ENCODE data around the gene SPIB. TPM values are rescaled to one million over a fixed set of nuclear protein-coding genes. Genes with fewer than 3 reads are reported as not detected.
"Not testable (repeated sequence)": the region's sequence is repeated elsewhere in the genome, so short reads cannot be mapped to it uniquely, and the experiment has no call there.

SPIB gene
- total RNA-seq, 2 experiments from 2014 or later: 0.36 to 0.47 TPM

DNA sequence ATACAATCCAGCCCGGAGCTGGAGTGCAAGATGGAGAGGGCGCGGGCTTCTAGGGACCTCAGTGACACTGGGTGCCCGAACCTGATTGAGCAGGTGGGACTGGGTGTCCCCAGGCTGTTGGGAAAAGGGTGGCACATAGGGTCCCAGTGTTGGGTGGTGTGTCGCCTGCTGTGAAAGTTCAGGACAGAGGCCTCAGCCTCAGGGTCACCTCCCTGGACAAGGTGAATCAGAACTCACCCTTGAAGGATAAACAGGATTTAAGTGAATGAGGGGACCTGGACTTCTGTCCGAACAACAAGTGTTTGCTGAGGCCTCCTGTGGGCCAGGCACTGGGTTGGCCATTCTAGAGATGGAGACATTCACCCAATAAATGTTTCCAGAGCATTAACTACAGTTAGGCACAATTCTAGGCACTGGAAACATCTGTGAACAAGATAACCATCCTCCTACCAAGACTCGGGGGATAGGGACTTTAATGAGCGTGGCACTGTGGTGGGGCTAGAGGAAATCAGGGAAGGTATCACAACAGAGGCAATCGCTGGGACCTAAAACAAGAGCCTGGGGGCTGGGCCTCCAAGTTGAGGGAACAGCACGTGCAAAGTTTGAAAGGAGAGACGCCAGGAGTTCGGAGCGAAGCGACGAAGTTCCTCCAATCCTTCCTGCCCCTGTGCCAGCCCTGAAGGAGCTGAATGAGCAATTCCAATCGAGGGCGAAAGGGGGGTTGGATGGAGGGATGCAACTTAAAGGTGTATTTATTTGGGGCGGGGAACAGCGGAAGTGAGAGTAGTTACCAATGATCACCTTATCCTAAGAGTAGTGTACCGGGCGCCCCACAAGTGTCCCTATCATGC is 35.5 kb upstream of the SPIB start:
- intact Hi-C loops (cut with micrococcal nuclease): loop anchor here (5.0 kb wide), 2 partner anchors 356 to 791 kb away; partner anchors contain the start of genes PRR12, VRK3 and ZNF473
- peak overlapping the region; percentile 98 for H3K4me3 Mint-ChIP-seq
- peak overlapping the region; percentile 95 for H3K27ac Mint-ChIP-seq
- H3K36me3 Mint-ChIP-seq (ENCODE audit: low read depth): peaks cover 35% of the 10 kb centered on the region
- CTCF ChIA-PET: interaction anchor here (1.7 kb wide), 1 partner anchor 14 kb away, joined by 6 read pairs; no protein-coding TSS in a partner anchor
- H3K4me1 Mint-ChIP-seq (ENCODE audit: low read depth): peaks cover 36% of the 10 kb centered on the region
- no peak for DNase-seq
- no peaks in the 10 kb centered on the region for H3K9me3 Mint-ChIP-seq
- H3K27me3 Mint-ChIP-seq (ENCODE audit: low read depth): no peaks in the 10 kb centered on the region

DNA sequence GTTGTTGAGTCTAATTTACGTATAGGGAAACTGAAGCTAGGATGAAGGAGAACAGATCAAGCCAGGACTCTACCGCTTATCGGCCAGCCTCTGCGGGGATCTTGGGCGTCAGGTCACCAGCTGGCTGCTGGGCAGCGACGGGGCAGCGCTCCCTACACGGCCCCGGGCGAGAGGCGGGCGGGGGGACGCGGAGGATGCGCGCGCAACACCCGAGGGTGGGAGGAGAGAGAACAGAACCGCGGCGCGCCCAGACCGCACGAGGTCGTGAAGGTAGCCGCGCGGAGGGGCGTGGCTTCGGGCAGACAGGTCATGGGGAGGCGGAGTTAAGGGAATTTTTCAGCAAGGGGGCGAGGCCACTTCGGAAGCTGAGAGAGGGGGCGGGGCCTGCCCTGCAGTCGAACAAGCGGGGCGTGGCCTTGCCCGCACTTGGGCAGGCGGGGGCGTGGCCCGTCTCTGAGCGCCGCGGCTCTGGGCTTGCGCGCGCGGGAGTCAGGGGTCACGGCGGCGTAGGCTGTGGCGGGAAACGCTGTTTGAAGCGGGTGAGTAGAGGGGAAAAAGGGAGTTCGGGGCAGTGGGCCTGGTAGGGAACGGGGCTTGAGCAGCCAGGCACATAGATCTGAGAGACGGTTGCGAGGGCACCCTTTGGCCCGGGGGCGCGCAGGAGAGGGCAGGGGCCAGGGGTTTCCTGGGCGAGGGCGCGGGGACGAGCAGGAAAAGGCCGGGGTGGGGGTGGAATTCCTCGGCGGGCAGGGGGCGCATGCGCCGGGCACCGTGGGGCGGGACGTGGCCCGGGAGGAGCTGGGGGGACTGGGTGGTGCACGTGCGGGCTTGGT is 34.7 kb upstream of the SPIB start, which contains the start of gene POLD1:
POLD1 (plus strand) TSS at position 496 of the 833 bp plus-strand sequence. CDS start 14,505 bp downstream, outside the sequence.
- peak; percentile 99 for DNase-seq
- intact Hi-C loops (cut with micrococcal nuclease): loop anchor here (1.0 to 5.0 kb wide), 10 partner anchors 8 to 792 kb away; partner anchors contain the start of genes EMC10, GARIN5A, JOSD2 and KCNC3
- H3K27me3 Mint-ChIP-seq (ENCODE audit: low read depth): no peaks in the 10 kb centered on the region

DNA sequence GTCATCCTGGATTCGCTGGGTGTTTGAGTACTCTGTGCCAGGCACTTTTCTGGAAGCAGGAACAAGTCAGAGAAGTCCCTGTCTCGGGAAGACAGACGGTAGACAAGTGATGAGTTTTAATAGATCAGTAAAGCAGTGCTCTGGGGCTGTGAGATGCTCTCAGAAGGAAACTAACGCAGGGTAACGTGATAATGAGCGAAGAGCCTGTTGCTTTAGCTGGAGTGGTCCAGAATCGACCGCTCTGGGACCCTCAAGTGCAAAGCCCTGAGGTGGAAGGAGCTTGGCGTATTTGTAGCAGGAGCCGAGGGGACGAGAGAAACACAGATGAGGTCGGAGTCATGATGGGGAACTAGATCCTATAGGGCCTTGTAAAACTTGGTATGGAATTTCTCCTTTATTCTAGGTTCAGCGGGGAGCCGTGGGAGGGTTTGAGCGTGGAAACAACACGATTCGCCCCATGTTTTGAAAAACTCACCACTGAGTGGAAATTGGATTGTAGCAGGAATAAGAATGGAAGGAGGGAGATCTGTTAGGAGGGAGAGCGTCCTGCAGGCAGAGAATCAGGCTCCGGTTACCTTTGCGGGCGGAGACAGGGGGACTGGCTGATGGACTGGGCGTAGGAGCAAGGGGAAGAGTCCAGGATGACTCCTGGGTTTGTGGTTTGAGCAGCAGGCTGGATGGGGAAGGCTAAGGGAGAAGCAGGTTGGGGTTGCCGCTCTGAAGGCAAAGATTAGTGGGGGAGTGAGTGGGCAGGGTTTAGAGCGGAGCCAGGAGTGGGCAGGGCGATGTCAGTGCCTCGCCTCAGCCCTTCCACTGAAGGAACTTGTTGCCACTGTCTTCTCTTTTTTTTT is 33.8 kb upstream of the SPIB start:
- Mint-ChIP-seq H3K4me1 (ENCODE audit: low read depth) (peaks cover 36% of the 10 kb centered on the region), H3K9me3 (no peaks in the 10 kb centered on the region), H3K4me3 (peak overlapping the region; percentile 98), H3K27ac (peak overlapping the region; percentile 95), H3K27me3 (ENCODE audit: low read depth) (no peaks in the 10 kb centered on the region), H3K36me3 (ENCODE audit: low read depth) (peaks cover 28% of the 10 kb centered on the region)
- CTCF ChIA-PET: interaction anchor here (1.0 to 1.7 kb wide), 3 partner anchors 16 to 78 kb away, joined by 3 to 6 read pairs (median 4); no protein-coding TSS in a partner anchor
- intact Hi-C loops (cut with micrococcal nuclease): loop anchor here (1.0 to 5.0 kb wide), 10 partner anchors 9 to 793 kb away; partner anchors contain the start of genes EMC10, GARIN5A, JOSD2 and KCNC3
- no peak for DNase-seq

More for the DNA sequence above, 34.7 kb upstream of the SPIB start, which contains the start of gene POLD1:
- H3K36me3 Mint-ChIP-seq (ENCODE audit: low read depth): peaks cover 33% of the 10 kb centered on the region
- H3K9me3 Mint-ChIP-seq: no peaks in the 10 kb centered on the region
- peak within 1 kb of the TSS; percentile 95 for H3K27ac Mint-ChIP-seq
- CTCF ChIA-PET: interaction anchor here (1.0 to 1.7 kb wide), 3 partner anchors 15 to 78 kb away, joined by 3 to 6 read pairs (median 4); no protein-coding TSS in a partner anchor
- H3K4me1 Mint-ChIP-seq (ENCODE audit: low read depth): peaks cover 36% of the 10 kb centered on the region
- H3K4me3 Mint-ChIP-seq: peak within 1 kb of the TSS; percentile 98

DNA sequence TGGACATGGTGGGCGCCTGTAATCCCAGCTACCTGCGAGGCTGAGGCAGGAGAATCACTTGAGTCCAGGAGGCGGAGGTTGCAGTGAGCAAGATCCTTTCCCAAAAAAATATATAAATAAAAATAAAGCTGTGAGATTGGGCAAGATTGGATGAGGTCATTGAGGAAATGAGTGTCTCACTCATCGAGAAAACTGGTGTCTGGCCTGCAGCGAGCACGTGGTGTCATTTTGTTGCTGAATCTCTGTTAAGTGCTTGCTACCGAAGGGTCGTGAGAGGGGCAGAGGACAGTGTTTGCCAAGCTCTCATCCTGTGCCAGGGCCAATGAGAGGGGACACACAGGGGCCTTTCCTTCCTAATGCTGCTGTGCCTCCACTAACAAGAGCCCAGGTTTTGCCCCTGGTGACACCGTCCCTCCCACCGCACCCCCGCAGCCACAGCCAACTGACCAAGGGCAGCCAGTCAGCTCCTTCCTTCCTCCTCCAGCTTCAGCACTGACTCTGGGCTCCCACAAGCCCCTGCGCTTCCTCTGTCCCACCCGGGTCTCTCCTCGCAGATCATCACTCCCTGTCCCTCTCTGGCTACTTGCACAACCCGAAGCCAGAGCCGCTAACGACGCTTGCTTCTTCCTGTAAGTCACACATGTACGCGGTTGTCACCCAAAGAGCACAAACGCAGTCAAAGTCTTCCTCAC is 31.4 kb upstream of the SPIB start:
- DNase-seq: no peak
- CTCF ChIA-PET: interaction anchor here (1.3 to 1.7 kb wide), 2 partner anchors 18 to 28 kb away, joined by 3 to 6 read pairs; no protein-coding TSS in a partner anchor
- peaks cover 38% of the 10 kb centered on the region for H3K36me3 Mint-ChIP-seq (ENCODE audit: low read depth)
- intact Hi-C loops (cut with micrococcal nuclease): no loop called here
- H3K4me3 Mint-ChIP-seq: no peak overlapping the region
- no peaks in the 10 kb centered on the region for H3K27me3 Mint-ChIP-seq (ENCODE audit: low read depth)
- H3K9me3 Mint-ChIP-seq: no peaks in the 10 kb centered on the region
- no peak overlapping the region for H3K27ac Mint-ChIP-seq
- peaks cover 36% of the 10 kb centered on the region for H3K4me1 Mint-ChIP-seq (ENCODE audit: low read depth)

DNA sequence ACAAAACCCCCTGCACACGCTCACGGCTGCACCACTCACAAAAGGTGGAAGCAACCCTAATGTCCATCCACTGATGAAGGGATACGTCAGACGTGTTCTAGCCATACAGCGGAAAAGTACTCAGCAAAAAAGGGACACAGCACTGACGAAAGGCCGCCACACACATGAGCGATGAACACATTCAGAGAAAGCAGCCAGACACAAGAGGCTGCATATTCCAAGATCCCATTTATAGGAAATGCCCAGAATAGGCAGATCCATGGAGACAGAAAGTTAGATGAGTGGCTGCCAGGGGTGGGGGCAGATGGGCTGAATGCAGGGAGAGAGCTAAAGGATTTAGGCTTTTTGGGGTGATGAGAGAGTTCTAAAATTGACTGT is 30.9 kb upstream of the SPIB start:
- H3K4me3 Mint-ChIP-seq: no peak overlapping the region
- H3K27ac Mint-ChIP-seq: no peak overlapping the region
- intact Hi-C loops (cut with micrococcal nuclease): no loop called here
- peaks cover 43% of the 10 kb centered on the region for H3K36me3 Mint-ChIP-seq (ENCODE audit: low read depth)
- peaks cover 36% of the 10 kb centered on the region for H3K4me1 Mint-ChIP-seq (ENCODE audit: low read depth)
- no peaks in the 10 kb centered on the region for H3K9me3 Mint-ChIP-seq
- CTCF ChIA-PET: no interaction called here
- no peak for DNase-seq
- no peaks in the 10 kb centered on the region for H3K27me3 Mint-ChIP-seq (ENCODE audit: low read depth)

DNA sequence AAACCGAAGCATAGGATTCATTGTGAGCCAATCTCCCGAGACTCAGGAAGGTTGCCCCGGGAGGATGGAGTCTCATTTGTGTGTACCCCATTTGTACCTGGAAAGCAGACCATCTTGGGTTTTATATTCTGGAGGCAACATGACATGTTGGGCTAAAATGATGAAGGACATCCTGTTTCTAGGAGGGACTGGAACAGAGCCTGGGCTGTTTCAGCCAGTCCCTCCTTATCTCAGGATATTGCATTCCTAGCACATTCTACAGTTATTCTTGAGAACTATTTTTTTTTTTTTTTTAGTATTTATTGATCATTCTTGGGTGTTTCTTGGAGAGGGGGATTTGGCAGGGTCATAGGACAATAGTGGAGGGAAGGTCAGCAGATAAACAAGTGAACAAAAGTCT is 28.4 kb upstream of the SPIB start:
- H3K4me3 Mint-ChIP-seq; H3K9me3 Mint-ChIP-seq; H3K27me3 Mint-ChIP-seq (ENCODE audit: low read depth); H3K27ac Mint-ChIP-seq; intact Hi-C loops (cut with micrococcal nuclease); DNase-seq: not testable (repeated sequence)
- CTCF ChIA-PET: interaction anchor here (0.6 kb wide), 1 partner anchor 71 kb away, joined by 3 read pairs; no protein-coding TSS in a partner anchor
- peaks cover 15% of the 10 kb centered on the region for H3K4me1 Mint-ChIP-seq (ENCODE audit: low read depth)
- H3K36me3 Mint-ChIP-seq (ENCODE audit: low read depth): peaks cover 42% of the 10 kb centered on the region

DNA sequence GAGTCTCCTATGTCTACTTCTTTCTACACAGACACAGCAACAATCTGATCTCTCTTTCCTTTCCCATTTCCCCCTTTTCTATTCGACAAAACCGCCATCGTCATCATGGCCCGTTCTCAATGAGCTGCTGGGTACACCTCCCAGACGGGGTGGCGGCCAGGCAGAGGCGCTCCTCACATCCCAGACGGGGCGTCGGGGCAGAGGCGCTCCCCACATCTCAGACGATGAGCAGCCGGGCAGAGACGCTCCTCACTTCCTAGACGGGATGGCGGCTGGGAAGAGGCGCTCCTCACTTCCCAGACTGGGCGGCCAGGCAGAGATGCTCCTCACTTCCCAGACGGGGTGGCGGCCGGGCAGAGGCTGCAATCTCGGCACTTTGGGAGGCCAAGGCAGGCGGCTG is 27.8 kb upstream of the SPIB start:
- H3K9me3 Mint-ChIP-seq; H3K4me1 Mint-ChIP-seq (ENCODE audit: low read depth); H3K27ac Mint-ChIP-seq; H3K27me3 Mint-ChIP-seq (ENCODE audit: low read depth); intact Hi-C loops (cut with micrococcal nuclease); H3K4me3 Mint-ChIP-seq; DNase-seq: not testable (repeated sequence)
- H3K36me3 Mint-ChIP-seq (ENCODE audit: low read depth): peaks cover 45% of the 10 kb centered on the region
- CTCF ChIA-PET: interaction anchor here (0.6 kb wide), 1 partner anchor 70 kb away, joined by 3 read pairs; no protein-coding TSS in a partner anchor

DNA sequence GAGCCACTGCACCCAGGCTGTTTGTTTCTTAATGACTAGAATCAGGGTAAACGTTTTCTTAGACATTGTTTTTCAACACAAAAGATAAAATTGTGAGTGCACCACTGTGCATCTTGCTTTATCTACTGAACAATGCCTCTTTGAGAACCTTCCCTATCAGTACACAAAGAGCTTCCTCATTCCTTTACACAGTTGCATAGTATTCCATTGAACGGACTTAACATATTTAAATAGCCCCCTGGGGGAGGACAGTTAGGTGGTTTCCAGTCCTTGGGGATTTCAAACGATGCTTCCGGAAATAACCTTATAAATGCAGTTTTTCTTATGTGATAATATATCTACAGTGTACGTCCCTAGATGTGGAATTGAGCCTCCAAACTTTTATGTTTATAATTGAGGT is 26.0 kb upstream of the SPIB start:
- Mint-ChIP-seq H3K27me3 (ENCODE audit: low read depth) (no peaks in the 10 kb centered on the region), H3K9me3 (no peaks in the 10 kb centered on the region), H3K36me3 (ENCODE audit: low read depth) (peaks cover 41% of the 10 kb centered on the region), H3K4me1 (ENCODE audit: low read depth) (peaks cover 1% of the 10 kb centered on the region), H3K4me3 (no peak overlapping the region), H3K27ac (no peak overlapping the region)
- DNase-seq: no peak
- CTCF ChIA-PET: no interaction called here
- intact Hi-C loops (cut with micrococcal nuclease): no loop called here

DNA sequence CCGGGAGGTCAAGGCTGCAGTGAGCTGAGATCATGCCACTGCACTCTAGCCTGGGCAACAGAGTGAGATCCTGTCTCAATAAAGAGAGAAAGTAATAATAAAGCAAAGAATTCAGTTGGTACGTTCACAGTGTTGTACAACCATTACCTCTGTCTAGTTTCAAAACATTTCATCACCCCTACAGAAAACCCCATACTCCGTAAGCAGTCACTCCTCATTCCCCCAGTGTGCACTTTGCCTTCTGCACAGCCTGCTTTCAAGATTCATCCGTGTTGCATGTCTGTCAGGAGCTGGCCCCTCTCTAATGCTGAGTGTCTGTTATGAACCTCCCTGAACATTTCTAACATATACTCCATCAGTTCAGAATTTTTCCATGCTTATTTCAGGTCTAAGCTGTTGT is 25.1 kb upstream of the SPIB start:
- DNase-seq: no peak
- H3K27me3 Mint-ChIP-seq (ENCODE audit: low read depth): no peaks in the 10 kb centered on the region
- no peaks in the 10 kb centered on the region for H3K9me3 Mint-ChIP-seq
- CTCF ChIA-PET: no interaction called here
- no peak overlapping the region for H3K4me3 Mint-ChIP-seq
- no peaks in the 10 kb centered on the region for H3K4me1 Mint-ChIP-seq (ENCODE audit: low read depth)
- peaks cover 45% of the 10 kb centered on the region for H3K36me3 Mint-ChIP-seq (ENCODE audit: low read depth)
- intact Hi-C loops (cut with micrococcal nuclease): no loop called here
- H3K27ac Mint-ChIP-seq: no peak overlapping the region

DNA sequence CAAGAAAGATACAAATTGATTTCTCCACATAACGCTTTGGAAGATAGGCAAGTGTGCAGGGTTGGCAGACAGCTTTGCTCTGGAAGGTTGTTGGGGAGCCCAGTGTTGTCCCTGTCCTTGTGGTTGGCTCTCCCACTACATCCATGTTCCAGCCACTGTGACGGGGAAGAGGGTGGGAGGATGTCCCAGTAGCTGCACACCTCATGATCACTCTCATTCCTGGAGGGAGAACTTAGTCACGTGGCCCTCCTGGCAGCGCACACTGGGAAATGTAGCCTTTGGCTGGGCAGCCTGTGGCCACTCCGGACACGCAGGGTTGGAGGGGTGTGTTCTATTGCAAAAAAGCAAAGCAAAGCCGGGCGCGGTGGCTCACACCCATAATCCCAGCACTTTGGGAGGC is 24.7 kb upstream of the SPIB start:
- H3K36me3 Mint-ChIP-seq (ENCODE audit: low read depth): peaks cover 46% of the 10 kb centered on the region
- intact Hi-C loops (cut with micrococcal nuclease): no loop called here

More for the DNA sequence above, 24.7 kb upstream of the SPIB start:
- H3K9me3 Mint-ChIP-seq: no peaks in the 10 kb centered on the region
- CTCF ChIA-PET: no interaction called here
- H3K27me3 Mint-ChIP-seq (ENCODE audit: low read depth): no peaks in the 10 kb centered on the region
- H3K27ac Mint-ChIP-seq: no peak overlapping the region
- H3K4me1 Mint-ChIP-seq (ENCODE audit: low read depth): no peaks in the 10 kb centered on the region
- DNase-seq: no peak
- H3K4me3 Mint-ChIP-seq: no peak overlapping the region
